ENCODE data around the gene DIP2B. TPM values are rescaled to one million over a fixed set of nuclear protein-coding genes. Genes with fewer than 3 reads are reported as not detected.

The DIP2B gene
- total RNA-seq, 3 donors from 2014 or later = 28.3 to 39.8 (median 34.7) TPM

GRCh38 chr12:50665170-50665569, 160.4 kb downstream of the DIP2B start:
- Histone ChIP-seq H3K4me3 (no peak overlapping the region), H3K9me3 (no peaks in the 10 kb centered on the region), H3K4me1 (ENCODE audit: low read depth) (peaks cover 9% of the 10 kb centered on the region), H3K36me3 (ENCODE audit: low read depth) (no peaks in the 10 kb centered on the region)
- ATAC-seq = peak; percentile 34
- no peak for DNase-seq
- intact Hi-C loops (cut with DNase I, micrococcal nuclease) = no loop called here
- no peak for TF ChIP-seq CTCF (IDR thresholded peaks at IDR 0.05)

DNA sequence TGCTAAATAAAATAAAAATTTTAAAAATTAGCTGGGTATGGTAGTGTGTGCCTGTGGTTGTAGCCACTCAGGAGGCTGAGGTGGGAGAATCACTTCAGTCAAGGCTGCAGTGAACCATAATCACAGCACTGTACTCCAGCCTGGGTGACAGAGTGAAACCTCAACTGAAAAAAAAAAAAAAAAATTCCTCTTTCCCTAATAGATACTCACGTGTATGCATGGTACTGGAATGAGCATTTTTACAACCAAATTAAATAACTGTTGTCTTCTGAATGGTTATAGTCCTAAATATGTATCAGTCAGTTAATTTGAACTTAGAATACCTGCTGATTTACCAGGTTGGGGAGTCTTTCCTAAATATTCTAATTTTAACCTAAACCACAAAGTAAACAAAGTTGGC, 160.8 kb downstream of the DIP2B start:
- H3K36me3 ChIP-seq (ENCODE audit: low read depth) = no peaks in the 10 kb centered on the region
- H3K4me1 ChIP-seq (ENCODE audit: low read depth) = peaks cover 6% of the 10 kb centered on the region
- intact Hi-C loops (cut with DNase I, micrococcal nuclease) = no loop called here
- no peak for TF ChIP-seq CTCF (IDR thresholded peaks at IDR 0.05)
- no peaks in the 10 kb centered on the region for H3K9me3 ChIP-seq
- ATAC-seq (no peak), DNase-seq (no peak)
- no peak overlapping the region for H3K4me3 ChIP-seq

DNA sequence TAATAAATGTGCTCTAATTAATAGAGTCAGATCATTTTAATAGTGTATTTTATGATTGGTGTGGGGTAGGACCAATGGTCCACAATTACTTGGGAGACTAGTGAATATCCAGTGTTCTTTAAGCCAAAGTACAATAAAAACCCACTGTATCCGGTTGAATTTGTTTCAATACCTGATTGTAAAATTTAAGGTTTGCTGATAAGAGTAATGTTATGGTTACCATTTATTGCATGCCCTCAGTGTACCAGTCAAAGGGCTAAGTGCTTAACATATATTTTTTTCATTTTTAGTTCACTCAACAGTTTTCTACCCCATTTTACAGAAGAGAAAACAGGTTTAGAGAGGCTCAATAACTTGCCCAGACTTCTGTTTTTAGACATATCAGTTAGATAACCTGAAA, 161.2 kb downstream of the DIP2B start:
- TF ChIP-seq CTCF (IDR thresholded peaks at IDR 0.05) = no peak
- no peaks in the 10 kb centered on the region for H3K9me3 ChIP-seq
- peaks cover 6% of the 10 kb centered on the region for H3K4me1 ChIP-seq (ENCODE audit: low read depth)
- H3K36me3 ChIP-seq (ENCODE audit: low read depth) = no peaks in the 10 kb centered on the region
- intact Hi-C loops (cut with DNase I, micrococcal nuclease) = no loop called here
- ATAC-seq = peak; percentile 58
- no peak for DNase-seq
- no peak overlapping the region for H3K4me3 ChIP-seq

GRCh38 chr12:50672158-50672557, 167.4 kb downstream of the DIP2B start:
- Histone ChIP-seq H3K4me3 (no peak overlapping the region), H3K36me3 (ENCODE audit: low read depth) (no peaks in the 10 kb centered on the region), H3K9me3 (no peaks in the 10 kb centered on the region), H3K4me1 (ENCODE audit: low read depth) (no peaks in the 10 kb centered on the region)
- no peak for TF ChIP-seq CTCF (IDR thresholded peaks at IDR 0.05)
- DNase-seq (no peak), ATAC-seq (no peak)
- intact Hi-C loops (cut with DNase I, micrococcal nuclease) = no loop called here

DNA sequence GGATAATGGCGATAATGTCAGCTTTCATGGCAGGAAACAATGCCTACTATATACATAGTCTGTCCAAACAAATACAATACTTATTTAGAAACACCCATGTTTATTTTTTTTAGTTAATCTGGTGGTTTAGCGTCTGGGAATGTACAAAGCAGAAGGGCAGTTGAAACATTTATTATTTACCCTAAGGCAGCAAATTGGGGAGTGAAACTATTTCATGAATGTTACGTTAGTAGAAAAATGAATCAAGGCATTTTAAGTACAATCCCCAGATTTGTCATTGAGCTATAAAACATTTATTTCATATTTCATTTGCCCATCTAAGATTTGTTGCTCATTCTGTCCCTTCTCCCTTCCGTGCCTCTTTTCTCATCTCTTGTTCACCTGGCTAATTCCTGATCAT, 172.0 kb downstream of the DIP2B start:
- intact Hi-C loops (cut with DNase I, micrococcal nuclease) = no loop called here
- ATAC-seq = no peak

More for the DNA sequence above, 172.0 kb downstream of the DIP2B start:
- no peak for TF ChIP-seq CTCF (IDR thresholded peaks at IDR 0.05)
- DNase-seq = no peak
- H3K36me3 ChIP-seq (ENCODE audit: low read depth) = no peaks in the 10 kb centered on the region
- no peaks in the 10 kb centered on the region for H3K4me1 ChIP-seq (ENCODE audit: low read depth)
- H3K4me3 ChIP-seq = no peak overlapping the region
- H3K9me3 ChIP-seq = no peaks in the 10 kb centered on the region
